Spleen (tissue), 7 donors: ENCODE data around the gene EPHB1.

Source experiments
- CTCF ChIP-seq, 11 experiments: fragments of 200-600 bp in 7 of 11; fragments of 450-650 bp in 4 of 11; sonication (generic) in 4 of 11; IDR thresholded peaks in 8 of 11; conservative IDR thresholded peaks in 3 of 11; 1 replicate in 7 of 11; 2 replicates in 4 of 11; pipeline versions ENCODE4 v1.4.0 to v1.8.0; 2016 to 2021; ENCODE audit warnings: antibody characterized with exemption in 11 of 11, inconsistent platforms in 4 of 11, mild to moderate bottlenecking in 1 of 11
- POLR2A ChIP-seq, 3 donors: fragments of 450-650 bp; IDR thresholded peaks; one replicate each; pipeline ENCODE4 v1.5.1; 2017; ENCODE audit warnings: antibody characterized with exemption in 3 of 3, mild to moderate bottlenecking in 1 of 3
- donor health status: DM: no; HTN: no; CAD: no; lungs with moderate emphysema.
- donor health status: DM: no; HTN: no; CAD: no.
- donor health status: DM: no; HTN: no; CAD: no.

DNA sequence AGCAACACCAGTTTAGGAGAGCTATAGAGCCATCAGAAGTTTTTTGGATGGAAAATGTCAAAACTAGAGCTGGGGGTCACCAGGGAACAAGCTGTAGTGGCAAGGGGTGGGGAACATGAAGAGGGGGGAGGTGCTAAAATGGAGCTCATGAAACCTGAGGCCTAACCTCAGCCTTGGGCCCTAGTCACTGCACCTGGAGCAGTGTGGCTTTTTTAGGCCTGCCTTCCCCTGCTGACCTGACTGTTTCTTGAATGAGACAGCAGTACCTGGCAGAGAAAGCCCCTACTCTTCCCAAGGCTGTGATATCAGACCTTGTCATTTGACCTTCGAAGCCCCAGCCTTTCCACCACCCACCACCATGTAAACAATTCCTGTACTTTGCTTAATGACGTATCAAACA is 383.5 kb downstream of the EPHB1 start:
- no peak for TF ChIP-seq POLR2A (IDR thresholded peaks at IDR 0.05)
- no peak for TF ChIP-seq CTCF (IDR thresholded peaks at IDR 0.05 in 8 of 11, conservative IDR thresholded peaks at IDR 0.05 in 3 of 11)
